Adrenal gland (tissue), 5 donors: ENCODE results near the gene IL1RL2.

Experiments used
- POLR2A ChIP-seq, 2 donors: fragments of 450-650 bp; IDR thresholded peaks; one replicate each; pipeline ENCODE4 v1.6.1; 2017; ENCODE audit warnings: antibody characterized with exemption in 2 of 2, mild to moderate bottlenecking in 2 of 2, moderate library complexity in 1 of 2
- TF ChIP-seq, protein P1 (sequence below), 6 experiments: fragments of 450-650 bp in 4 of 6; fragments of 200-600 bp in 2 of 6; sonication (generic) in 1 of 6; IDR thresholded peaks; 1 replicate in 5 of 6; 2 replicates in 1 of 6; pipeline versions ENCODE4 v1.5.1 to v1.8.0; 2016 to 2021; ENCODE audit warnings: antibody characterized with exemption in 6 of 6, mild to moderate bottlenecking in 2 of 6, moderate library complexity in 1 of 6
- donor health status: DM: no; HTN: no; CAD: no.

DNA sequence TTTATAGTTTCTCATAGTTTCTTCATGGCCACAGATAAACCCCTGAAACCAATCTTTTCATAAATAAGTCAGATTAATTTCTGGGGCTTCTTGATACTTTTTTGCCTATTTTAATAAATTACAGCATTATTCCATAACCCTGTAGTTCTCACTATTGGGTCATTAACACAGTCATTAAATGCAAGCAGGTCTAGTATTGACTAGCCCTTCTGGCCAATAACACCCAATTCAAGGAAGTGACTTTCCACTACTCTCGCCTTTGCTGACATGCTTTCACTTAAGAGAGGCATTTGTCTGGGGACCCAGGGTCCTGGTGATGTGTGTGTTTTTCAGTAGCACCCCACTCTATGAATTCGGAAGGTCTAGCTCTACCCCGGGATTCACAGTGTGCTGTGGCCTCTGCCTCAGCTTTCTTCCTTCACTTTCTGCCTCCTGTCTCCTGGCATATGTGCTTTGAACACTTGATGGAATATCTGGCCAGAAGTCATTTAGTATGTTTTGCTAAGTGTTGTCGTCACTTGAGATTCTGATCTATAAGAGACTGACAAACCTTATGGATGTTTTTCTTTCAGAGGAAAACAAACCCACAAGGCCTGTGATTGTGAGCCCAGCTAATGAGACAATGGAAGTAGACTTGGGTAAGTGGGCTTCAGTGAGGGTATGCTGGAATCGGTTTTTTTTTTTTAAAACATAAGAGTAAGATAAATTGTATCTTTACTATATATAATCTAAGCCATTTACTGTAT lies 18.6 kb upstream of the IL1RL2 start:
- TF ChIP-seq, protein P1, sequence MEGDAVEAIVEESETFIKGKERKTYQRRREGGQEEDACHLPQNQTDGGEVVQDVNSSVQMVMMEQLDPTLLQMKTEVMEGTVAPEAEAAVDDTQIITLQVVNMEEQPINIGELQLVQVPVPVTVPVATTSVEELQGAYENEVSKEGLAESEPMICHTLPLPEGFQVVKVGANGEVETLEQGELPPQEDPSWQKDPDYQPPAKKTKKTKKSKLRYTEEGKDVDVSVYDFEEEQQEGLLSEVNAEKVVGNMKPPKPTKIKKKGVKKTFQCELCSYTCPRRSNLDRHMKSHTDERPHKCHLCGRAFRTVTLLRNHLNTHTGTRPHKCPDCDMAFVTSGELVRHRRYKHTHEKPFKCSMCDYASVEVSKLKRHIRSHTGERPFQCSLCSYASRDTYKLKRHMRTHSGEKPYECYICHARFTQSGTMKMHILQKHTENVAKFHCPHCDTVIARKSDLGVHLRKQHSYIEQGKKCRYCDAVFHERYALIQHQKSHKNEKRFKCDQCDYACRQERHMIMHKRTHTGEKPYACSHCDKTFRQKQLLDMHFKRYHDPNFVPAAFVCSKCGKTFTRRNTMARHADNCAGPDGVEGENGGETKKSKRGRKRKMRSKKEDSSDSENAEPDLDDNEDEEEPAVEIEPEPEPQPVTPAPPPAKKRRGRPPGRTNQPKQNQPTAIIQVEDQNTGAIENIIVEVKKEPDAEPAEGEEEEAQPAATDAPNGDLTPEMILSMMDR (IDR thresholded peaks at IDR 0.05) = no peak
- TF ChIP-seq POLR2A (IDR thresholded peaks at IDR 0.05) = no peak
